ENCODE results near the gene GLG1.

GLG1 gene

GRCh38 chr16:74649839-74650504 is 43.1 kb upstream of the GLG1 start:
- no peaks in the 10 kb centered on the region for H3K9me3 Mint-ChIP-seq
- H3K27me3 Mint-ChIP-seq (ENCODE audit: low read depth, poor library complexity): no peaks in the 10 kb centered on the region
- H3K36me3 Mint-ChIP-seq (ENCODE audit: low read depth): peaks cover 70% of the 10 kb centered on the region
- H3K4me1 Mint-ChIP-seq: no peaks in the 10 kb centered on the region
- no peak for DNase-seq
- no peak for TF ChIP-seq CTCF (IDR thresholded peaks at IDR 0.05)
- H3K4me3 Mint-ChIP-seq: no peak overlapping the region
- no peak overlapping the region for H3K27ac Mint-ChIP-seq

- H3K4me3 Mint-ChIP-seq: no peak overlapping the region
- H3K9me3 Mint-ChIP-seq: no peaks in the 10 kb centered on the region
- H3K36me3 Mint-ChIP-seq (ENCODE audit: low read depth): peaks cover 69% of the 10 kb centered on the region
- no peak for DNase-seq
- peaks cover 2% of the 10 kb centered on the region for H3K27me3 Mint-ChIP-seq (ENCODE audit: low read depth, poor library complexity)
- TF ChIP-seq CTCF (IDR thresholded peaks at IDR 0.05): no peak
- H3K27ac Mint-ChIP-seq: no peak overlapping the region
- H3K4me1 Mint-ChIP-seq: no peaks in the 10 kb centered on the region
Measured at GRCh38 chr16:74641969-74642368, 35.1 kb upstream of the GLG1 start.

- H3K4me3 Mint-ChIP-seq: no peak overlapping the region
- TF ChIP-seq CTCF (IDR thresholded peaks at IDR 0.05): no peak
- no peak for DNase-seq
- H3K36me3 Mint-ChIP-seq (ENCODE audit: low read depth): peaks cover 59% of the 10 kb centered on the region
- no peaks in the 10 kb centered on the region for H3K9me3 Mint-ChIP-seq
- no peaks in the 10 kb centered on the region for H3K27me3 Mint-ChIP-seq (ENCODE audit: low read depth, poor library complexity)
- H3K4me1 Mint-ChIP-seq: no peaks in the 10 kb centered on the region
- H3K27ac Mint-ChIP-seq: no peak overlapping the region
Measured at GRCh38 chr16:74637742-74638453, 31.0 kb upstream of the GLG1 start.

GRCh38 chr16:74635303-74635702 is 28.4 kb upstream of the GLG1 start:
- Mint-ChIP-seq H3K36me3 (ENCODE audit: low read depth) (peaks cover 71% of the 10 kb centered on the region), H3K4me3 (no peak overlapping the region), H3K4me1 (no peaks in the 10 kb centered on the region), H3K27ac (no peak overlapping the region), H3K9me3 (no peaks in the 10 kb centered on the region), H3K27me3 (ENCODE audit: low read depth, poor library complexity) (no peaks in the 10 kb centered on the region)
- no peak for TF ChIP-seq CTCF (IDR thresholded peaks at IDR 0.05)
- DNase-seq: no peak

GRCh38 chr16:74633686-74634085 is 26.8 kb upstream of the GLG1 start:
- no peak for TF ChIP-seq CTCF (IDR thresholded peaks at IDR 0.05)
- Mint-ChIP-seq H3K27ac (no peak overlapping the region), H3K36me3 (ENCODE audit: low read depth) (peaks cover 78% of the 10 kb centered on the region), H3K27me3 (ENCODE audit: low read depth, poor library complexity) (no peaks in the 10 kb centered on the region), H3K9me3 (no peaks in the 10 kb centered on the region), H3K4me3 (no peak overlapping the region), H3K4me1 (peaks cover 12% of the 10 kb centered on the region)
- no peak for DNase-seq
